HG03025 (cell line): ENCODE results near the gene XNDC1N.

Experiments used
- ATAC-seq: cut with Tn5 transposase; IDR thresholded peaks from one replicate; pipeline ENCODE4 v1.9.1; 2021; ENCODE audit warnings: mild to moderate bottlenecking, moderate library complexity; ENCODE audit not compliant: unreplicated experiment, low FRiP score

Gene XNDC1N, protein sequence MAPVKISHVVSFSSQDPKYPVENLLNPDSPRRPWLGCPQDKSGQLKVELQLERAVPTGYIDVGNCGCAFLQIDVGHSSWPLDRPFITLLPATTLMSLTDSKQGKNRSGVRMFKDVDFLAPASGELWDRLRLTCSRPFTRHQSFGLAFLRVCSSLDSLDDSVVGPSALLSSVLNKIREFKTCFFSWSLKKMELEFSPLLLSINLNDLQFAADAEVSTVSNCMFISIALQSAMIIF

GRCh38 chr11:71927820-71928736, at the start of gene XNDC1N:
XNDC1N (minus strand) TSS chr11:71928594; CDS start chr11:71923353, 5,241 bp downstream.
- peak; percentile 67 for ATAC-seq

DNA sequence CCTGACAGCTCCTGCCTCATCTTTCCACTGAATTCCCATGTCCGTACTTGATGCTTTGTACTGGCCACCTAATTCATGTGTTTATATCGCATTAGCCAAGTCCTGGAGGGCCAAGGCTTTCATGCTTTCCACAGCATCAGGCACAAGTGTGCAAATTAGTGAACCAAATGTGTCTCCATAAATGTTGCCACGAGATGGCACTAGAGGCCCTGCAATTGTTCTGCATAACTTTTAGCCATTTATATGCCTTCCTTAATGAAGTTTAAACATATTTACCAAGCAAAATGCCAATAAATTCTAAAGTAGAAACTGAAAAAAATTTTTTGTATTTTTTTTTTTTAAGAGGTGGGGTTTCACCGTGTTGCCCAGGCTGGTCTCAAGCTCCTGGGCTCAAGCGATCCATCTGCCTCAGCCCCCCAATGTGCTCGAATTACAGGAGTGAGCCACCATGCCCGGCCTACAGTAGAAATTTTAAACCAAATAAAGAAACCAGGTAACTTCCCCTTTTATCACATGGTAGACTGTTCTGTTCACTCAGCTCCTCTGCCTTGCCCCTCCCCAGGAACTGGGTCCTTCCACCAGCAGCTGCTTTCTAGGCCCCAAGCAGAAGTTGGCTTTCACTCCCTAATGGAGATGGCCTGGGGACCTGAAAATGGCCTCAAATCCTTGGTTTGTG, 49.5 kb upstream of the XNDC1N start:
- no peak for ATAC-seq

GRCh38 chr11:71977090-71977489, 48.7 kb upstream of the XNDC1N start:
- no peak for ATAC-seq

DNA sequence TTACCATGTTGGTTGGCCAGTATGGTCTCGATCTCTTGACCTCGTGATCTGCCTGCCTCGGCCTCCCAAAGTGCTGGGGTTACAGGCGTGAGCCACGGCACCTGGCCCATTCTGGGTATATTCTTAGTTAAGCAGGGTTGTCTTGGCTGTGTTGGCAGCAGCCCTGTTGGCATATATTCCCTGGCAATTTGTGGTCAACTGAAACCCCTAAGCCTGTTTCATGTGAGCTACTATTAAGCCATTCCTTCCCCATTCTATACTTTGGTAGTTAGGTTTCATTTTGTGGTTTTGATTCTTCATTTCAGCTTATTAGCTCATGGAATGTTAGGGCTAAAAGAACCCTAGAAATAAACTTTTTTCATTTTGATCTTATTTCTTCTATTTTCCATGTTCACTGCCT, 48.2 kb upstream of the XNDC1N start:
- no peak for ATAC-seq

GRCh38 chr11:71971680-71972079, 43.3 kb upstream of the XNDC1N start:
- ATAC-seq: no peak

- ATAC-seq: no peak
Observed at GRCh38 chr11:71964641-71965040, 36.2 kb upstream of the XNDC1N start.

DNA sequence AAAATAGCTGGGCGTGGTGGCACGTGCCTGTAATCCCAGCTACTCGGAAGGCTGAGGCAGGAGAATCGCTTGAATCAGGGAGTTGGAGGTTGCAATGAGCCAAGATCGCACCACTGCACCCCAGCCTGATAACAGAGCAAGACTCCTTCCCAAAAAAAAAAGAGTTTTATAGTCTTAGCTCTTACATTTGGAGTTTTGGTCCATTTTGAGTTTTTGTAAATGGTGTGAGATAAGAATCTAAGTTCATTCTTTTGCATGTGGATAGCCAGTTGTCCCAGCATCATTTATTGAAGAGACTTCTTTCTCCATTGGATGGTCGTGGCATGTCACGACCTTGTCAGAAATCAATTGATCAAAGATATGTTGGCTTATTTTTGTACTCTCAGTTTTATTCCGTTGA, 35.1 kb upstream of the XNDC1N start:
- no peak for ATAC-seq

GRCh38 chr11:71962428-71963038, 34.1 kb upstream of the XNDC1N start:
- ATAC-seq: no peak

GRCh38 chr11:71955898-71956456, 27.6 kb upstream of the XNDC1N start:
- no peak for ATAC-seq

GRCh38 chr11:71951741-71952310, 23.4 kb upstream of the XNDC1N start:
- ATAC-seq: no peak

GRCh38 chr11:71949034-71949433, 20.6 kb upstream of the XNDC1N start:
- ATAC-seq: no peak

GRCh38 chr11:71948314-71949027, 20.1 kb upstream of the XNDC1N start:
- ATAC-seq: no peak

GRCh38 chr11:71947498-71947897, 19.1 kb upstream of the XNDC1N start:
- no peak for ATAC-seq

DNA sequence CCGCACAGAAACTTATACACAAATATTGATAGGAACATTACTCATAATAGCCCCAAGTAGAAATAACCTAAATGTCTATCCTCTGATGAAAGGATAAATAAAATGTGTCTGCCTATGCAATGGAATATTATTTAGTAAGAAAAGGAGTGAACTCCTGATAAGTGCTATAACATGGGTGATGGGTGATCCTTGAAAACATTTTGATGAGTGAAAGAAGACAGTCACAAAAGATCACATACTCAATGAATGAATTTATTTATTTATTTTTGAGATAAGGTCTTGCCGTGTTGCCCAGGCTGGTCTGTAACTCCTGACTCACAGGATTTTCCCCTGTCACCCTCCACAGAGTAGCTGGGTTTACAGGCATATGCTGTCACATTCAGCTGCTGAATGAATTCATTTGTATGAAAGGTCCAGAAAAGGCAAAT, 17.8 kb upstream of the XNDC1N start:
- no peak for ATAC-seq

DNA sequence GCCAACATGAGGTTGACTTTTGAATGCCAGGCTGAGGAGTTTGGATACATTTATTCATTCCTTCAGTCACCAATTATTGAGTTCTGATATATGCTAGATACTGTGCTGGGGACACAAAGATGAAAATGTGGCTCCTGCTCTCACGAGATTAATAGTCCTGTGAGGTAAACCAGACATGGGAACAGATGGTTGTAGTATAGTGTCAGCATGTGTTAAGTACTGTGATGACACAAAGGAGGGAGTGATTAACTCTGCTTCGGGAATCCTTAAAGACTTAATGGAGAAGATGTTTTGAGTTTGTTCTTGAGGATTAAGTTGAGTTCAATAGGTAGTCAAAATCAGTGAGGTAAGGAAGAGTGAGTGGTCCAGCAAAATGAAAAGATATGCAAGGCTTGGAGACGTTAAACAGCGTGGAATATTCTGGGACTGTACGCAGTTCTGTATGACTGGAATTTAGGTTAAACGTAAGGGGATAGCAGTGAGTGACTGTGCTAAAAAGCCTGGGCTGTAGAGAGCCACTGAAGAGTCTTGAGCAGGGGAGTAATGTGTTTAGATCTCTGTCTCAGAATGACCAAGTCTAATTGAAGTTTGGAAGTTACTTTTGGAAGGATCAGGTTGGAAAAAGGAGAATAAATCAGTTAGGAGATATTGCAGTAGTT, 12.3 kb upstream of the XNDC1N start:
- no peak for ATAC-seq

DNA sequence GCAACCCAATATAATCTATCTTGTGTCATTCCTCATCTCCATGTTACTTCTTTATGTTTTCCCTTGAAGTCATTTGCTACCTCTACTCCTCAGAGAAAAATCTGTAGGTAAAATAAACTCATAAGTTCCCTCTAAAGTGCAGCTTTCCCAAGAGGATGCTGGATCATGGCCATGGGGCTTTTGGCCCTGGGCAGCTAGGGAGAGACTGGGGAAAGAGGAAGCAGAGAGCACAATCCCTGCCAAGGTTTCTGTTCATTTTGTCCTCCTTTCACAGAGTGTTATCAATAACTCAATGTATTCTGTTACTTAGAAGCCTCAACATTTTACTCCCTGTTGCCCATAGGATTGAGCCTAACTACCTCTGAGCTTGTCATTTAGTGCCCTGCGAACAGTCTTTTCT, 9.4 kb upstream of the XNDC1N start:
- no peak for ATAC-seq

DNA sequence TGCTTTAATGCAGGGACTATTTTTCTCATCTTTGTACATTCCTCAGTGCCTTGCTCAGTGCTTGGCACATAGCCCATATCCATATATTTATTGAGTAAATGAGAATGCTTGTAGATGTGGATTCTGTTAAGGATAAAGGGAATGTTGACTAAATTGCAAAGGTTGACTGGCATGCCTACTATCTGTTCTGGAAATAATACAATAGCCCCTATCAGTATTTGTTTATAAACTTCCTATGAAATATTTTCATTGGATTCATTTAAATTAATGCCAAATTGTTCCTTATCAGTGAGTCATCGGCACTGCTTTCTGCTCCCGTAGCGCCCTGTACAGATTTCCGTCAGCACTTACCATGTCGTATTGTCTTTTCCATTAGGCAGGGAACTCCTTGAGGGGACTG, 8.4 kb upstream of the XNDC1N start:
- no peak for ATAC-seq

GRCh38 chr11:71935338-71935925, 7.0 kb upstream of the XNDC1N start:
- ATAC-seq: no peak

DNA sequence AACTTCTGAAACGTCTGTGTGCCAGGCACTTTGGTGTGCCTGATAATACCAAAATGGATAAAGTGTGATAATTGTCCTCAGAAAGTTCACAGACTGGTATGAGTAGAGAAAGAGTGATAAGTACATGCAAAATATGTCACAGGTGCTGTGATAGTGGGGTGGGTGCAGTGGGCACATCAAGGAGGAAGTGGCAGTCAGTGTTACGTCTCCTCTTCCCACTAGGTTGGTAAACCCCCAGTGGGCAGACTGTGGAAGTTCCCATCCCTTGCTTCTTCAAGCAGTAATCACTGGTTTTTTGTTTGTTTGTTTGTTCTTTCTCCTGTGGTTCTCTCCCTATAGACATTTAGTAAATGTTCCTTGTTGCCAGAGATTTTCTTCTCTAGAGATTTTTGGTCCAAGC, 5.8 kb upstream of the XNDC1N start:
- no peak for ATAC-seq
